Hematopoietic multipotent progenitor cell treated with erythropoietin and hydrocortisone succinate and interleukin-3 and kit ligand, for 15 days (in vitro differentiated cells): ENCODE results near the gene CD27.
"Not testable (repeated sequence)": the region's sequence is repeated elsewhere in the genome, so short reads cannot be mapped to it uniquely, and the experiment has no call there.

Experiments
- DNase-seq: peaks from one replicate; pipeline ENCODE4 v3.0.0-alpha.2; 2015; ENCODE audit warnings: low spot score

CD27 gene

DNA sequence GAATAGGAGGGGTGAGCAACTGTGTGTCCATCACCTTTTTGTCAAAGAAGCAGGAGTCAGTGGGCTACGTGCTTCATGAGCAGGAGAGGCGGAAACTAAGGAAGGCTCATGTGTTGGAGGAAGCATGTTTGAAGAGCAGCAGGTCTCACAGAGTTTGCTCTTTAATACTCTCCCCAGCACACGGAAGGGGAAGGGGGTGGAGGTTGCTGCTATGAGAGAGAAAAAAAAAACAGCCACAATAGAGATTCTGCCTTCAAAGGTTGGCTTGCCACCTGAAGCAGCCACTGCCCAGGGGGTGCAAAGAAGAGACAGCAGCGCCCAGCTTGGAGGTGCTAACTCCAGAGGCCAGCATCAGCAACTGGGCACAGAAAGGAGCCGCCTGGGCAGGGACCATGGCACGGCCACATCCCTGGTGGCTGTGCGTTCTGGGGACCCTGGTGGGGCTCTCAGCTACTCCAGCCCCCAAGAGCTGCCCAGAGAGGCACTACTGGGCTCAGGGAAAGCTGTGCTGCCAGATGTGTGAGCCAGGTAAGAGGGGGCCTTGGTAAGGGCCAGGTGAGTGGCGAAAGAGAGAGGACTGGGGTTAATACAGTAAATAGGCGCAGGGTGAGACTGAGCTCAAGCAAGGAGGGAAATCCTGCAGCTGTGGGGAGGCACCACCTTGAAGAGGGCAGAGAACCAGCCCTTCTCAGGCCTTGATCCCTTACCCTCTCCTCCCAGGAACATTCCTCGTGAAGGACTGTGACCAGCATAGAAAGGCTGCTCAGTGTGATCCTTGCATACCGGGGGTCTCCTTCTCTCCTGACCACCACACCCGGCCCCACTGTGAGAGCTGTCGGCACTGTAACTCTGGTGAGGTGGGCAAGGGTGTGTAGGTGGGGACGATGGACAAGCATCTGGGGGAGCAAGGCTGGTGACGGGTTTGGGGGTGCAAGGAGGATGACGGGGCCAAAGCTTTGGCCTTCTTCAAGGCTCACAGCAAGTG, at the start of gene CD27:
TSS of gene CD27 (plus strand) at position 252 of the 985 bp plus-strand sequence. CDS start at position 393, 141 bp downstream.
- no peak for DNase-seq

DNA sequence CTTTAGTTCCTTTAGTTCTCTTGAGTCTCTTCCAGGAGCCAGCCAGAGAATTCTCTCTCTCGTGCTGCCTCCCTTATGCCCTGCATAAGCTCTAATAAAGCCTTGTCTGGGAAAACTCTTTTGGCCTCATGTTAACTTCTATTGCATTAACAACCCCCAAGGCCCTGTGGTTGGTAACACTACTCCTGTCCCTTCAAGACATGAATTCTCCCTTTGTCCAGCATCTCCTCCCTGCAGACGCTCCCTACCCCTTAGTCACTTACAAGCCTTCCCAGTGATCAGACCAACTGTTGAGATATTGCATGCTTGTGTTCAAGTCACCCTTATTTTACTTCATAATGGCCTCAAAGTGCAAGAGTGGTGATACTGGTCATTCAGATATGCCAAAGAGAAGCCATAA, 48.7 kb upstream of the CD27 start:
- no peak for DNase-seq

DNA sequence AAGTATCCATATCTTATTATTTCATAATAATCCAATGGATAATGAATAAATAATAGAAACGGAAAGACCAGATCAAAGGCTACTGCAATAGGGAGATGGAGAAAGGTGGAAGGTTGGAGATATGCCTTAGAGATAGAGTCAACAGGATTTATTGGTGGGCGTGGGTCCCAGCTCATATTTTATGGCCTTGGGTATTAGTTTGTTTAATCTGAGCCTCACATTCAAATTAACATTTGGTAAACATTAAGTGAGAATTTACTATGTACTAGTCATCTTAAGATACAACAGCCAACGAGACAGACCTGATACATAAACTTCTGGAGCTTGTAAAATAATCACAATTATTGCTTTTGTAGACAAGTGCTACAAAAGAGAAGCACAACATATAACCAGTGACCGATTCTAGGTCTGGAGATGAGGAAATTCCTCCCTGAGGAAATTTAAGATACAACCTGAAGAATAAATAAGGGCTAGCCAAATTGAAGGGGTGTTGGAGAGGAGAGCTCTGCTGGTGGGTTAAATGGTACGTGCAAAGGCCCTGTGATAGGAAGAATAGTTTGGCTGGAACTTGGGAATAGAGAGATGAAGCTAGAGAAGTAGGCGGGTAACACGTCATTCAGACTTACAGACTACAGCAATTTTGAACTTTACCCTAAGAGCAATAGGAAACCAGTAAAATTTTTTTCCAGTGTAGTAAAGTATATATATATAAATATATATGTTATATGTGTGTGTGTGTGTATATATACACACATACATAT, 44.7 kb upstream of the CD27 start:
- no peak for DNase-seq

GRCh38 chr12:6404390-6404789, 40.4 kb upstream of the CD27 start:
- DNase-seq = no peak

GRCh38 chr12:6405963-6406362, 38.8 kb upstream of the CD27 start:
- no peak for DNase-seq

DNA sequence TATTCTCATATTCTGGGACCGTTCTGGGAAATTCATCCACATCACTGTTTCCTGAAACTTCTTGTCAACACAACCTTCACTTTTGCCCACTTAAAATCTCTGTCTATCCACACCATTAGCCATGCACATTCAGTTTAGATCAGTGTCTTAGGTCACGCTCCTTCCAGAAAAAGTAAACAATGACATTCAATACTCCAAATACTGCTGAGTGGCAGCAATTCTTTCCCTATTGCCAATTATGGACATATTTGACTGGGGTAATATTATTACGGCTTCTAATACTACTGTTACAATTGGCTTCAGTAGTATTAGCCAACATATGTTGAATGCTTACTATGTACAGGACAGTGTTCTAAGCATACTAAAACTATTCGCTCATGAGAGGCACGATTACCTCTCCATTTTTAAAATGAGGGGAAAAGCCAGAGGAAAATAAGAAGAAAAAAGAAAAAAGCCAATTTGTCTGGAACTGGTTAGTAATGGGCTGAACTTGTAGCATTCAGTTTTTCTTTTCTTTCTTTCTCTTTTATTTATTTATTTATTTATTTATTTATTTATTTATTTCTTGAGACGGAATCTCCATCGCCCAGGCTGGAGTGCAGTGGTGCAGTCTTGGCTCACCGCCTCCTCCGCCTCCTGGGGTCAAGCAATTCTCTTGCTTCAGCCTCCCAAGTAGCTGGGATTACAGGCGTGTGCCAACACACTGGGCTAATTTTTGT, 37.4 kb upstream of the CD27 start:
- no peak for DNase-seq

DNA sequence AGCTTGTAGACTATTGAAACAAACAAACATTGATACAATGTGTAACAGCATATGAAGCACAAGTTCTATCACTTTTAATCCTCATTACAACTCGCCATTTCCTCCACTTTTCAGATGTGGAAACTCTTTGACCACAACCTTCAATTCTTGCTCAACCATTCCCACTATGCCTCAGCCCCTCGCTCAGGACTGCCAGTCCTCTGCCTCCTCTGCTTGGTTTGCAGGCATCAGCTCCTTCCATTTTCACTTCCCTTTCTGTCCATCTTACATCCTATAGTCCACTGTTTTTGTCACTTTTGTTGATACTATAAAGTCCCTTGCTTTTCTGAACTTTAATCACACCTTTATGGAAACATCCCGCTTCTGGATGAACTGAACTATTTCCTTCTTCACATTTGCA, 28.2 kb upstream of the CD27 start:
- no peak for DNase-seq

DNA sequence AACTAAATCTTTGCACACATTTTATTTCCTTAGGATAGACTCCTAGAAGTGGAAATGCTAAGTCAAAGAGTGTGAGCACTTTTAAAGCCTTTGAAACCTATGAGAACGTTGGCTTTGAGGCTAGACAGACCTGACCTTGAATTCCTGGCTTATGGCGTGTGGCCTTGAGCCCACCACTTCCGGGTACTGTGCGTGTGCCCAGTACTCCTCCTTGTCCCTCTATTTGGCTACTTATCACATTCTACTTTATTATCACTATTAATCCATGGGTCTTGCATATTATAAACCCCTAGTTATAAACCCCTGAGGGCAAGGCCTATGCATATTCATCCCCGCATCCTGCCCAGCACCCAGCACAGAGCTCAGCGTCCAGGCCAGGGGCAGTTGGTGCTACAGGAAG, 26.0 kb upstream of the CD27 start:
- no peak for DNase-seq

DNA sequence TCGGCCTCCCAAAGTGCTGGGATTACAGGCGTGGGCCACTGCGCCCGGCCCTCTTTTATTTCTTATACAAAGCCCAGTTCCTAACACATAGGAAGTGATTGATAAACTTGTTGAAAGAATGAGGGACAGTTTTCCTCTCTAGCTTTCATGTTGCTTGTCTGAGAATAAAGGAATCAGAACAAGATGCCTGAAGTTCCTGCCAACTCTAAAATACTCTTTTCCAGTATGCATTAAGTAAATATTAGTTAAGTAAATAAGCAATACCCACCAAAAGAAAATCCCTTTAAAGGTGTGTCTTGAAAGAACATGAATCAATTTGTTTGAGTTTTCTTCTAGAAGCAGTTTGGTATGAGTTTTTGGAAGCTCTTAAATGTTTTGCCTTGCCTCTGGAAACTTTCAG, 24.4 kb upstream of the CD27 start:
- DNase-seq = no peak

GRCh38 chr12:6423267-6424007, 21.3 kb upstream of the CD27 start:
- peak; percentile 92 for DNase-seq

- DNase-seq = no peak
These were observed 20.8 kb upstream of the CD27 start for GRCh38 chr12:6424008-6424347.

DNA sequence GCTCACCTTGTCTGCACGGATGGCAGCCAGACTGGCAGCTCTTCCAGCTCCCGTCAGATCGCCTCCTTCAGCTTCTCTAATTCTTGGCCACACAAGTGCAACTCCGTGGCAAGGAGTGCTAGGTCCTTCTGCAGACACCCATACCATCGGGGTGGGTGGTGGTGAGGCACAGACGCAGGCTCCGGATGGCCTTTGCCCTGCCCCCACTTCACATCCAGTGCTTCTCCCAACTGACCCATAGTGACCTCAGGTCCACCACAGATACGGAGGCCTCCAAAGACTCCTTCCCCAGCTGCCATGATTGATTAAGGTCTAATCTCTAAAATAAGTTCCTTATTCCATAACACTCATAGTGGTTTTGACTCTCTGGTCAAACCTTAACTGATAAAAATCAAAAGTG, 19.9 kb upstream of the CD27 start:
- DNase-seq = no peak

DNA sequence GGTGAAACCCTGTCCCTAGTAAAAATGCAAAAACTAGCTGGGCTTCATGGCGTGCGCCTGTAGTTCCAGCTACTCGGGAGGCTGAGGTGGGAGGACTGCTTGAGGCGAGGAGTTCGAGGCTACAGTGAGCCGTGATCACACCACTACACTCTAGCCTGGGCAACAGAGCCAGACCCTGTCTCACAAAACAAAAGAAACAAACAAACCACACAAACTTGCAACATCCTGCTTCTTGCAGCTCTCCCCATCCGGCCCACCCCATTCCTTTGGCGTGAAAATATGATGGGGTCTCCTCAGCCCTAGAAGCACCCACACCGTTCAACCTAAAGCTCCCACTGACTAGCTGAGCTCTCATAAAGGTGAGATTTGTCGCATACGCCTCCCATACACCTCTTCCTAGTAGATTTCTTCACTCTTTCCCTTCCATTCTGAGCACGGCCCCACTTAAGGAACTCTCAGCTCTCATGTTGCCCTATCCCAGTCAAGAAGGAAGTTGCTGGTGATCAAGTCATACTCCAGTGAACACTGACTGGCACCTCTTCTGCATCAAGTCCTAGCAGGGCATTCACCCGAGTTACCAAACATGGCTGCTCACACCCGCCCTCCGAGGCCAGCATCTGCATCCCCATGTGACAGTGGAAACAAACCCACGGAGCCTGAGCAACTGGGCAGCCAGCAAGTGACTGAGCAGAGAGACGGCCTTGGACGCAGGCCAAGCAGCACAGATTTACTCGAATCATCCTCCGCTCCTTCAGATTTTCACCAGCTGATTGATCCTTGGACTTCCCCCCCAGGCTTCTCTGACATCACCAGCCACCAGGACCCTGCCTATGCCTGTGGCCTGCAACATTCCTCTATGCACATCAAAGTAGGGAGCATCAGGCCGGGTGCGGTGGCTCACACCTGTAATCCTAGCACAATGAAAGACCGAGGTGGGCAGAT, 18.9 kb upstream of the CD27 start:
- DNase-seq = no peak

- DNase-seq = peak; percentile 22
These were observed 17.7 kb upstream of the CD27 start for GRCh38 chr12:6426882-6427671.

DNA sequence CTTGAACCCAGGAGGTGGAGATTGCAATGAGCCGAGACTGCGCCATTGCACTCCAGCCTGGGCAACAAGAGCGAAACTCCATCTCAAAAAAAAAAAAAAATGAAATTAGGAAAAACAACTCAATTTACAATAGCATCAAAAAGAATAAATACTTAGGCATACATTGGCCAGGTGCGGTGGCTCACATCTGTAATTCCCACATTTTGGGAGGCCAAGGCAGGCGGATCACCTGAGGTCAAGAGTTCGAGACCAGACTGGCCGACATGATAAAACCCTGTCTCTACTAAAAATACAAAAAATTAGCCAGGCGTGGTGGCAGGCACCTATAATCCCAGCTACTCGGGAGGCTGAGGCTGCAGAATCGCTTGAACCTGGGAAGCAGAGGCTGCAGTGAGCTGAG, 17.0 kb upstream of the CD27 start:
- not testable (repeated sequence) for DNase-seq

- no peak for DNase-seq
These were observed 16.4 kb upstream of the CD27 start for GRCh38 chr12:6428326-6428725.

GRCh38 chr12:6430124-6430989, 14.4 kb upstream of the CD27 start:
- DNase-seq = peak; percentile 98

DNA sequence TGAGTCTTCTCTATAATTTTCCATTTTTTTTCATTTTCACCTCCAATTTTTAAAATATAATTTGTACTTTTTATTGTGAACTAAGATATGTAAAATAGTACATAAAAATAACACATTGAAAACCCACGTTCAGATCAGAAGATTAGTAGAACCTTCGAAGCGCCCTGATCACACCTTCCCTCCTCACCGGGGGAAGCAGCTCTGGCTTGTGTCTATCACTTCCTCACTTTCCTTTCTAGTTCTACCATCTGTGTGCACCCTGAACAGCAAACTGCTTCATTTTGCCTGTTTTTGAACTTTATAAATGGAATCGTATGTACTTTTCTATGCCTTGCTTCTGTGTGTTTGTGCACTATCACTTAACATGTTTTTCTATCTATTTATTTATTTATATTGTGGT, 11.8 kb upstream of the CD27 start:
- no peak for DNase-seq
